Daoy (cell line): ENCODE data around the gene ULK1. TPM values are rescaled to one million over a fixed set of nuclear protein-coding genes. Genes with fewer than 3 reads are reported as not detected.
"Not testable (repeated sequence)": the region's sequence is repeated elsewhere in the genome, so short reads cannot be mapped to it uniquely, and the experiment has no call there.

Experiments used
- DNase-seq: peaks from one replicate; pipeline ENCODE4 v3.0.0-alpha.2; 2015; ENCODE audit warnings: low read depth
- total RNA-seq: library from RNA; depleted of rRNA; stranded (reverse); fragments of >200 nt; shearing (Covaris generic); gene quantifications from 2 replicates; pipeline ENCODE4 v1.2.3, GENCODE V29; 2014

The ULK1 gene
- total RNA-seq, 1 experiment from 2014 or later = 5.1 TPM

GRCh38 chr12:131862084-131862441 lies 32.4 kb upstream of the ULK1 start:
- DNase-seq = no peak

GRCh38 chr12:131862600-131862993 lies 31.8 kb upstream of the ULK1 start:
- no peak for DNase-seq

- no peak for DNase-seq
These were observed 31.3 kb upstream of the ULK1 start for GRCh38 chr12:131862994-131863710.

- no peak for DNase-seq
These were observed 30.6 kb upstream of the ULK1 start for GRCh38 chr12:131863711-131864396.

- DNase-seq = no peak
These were observed 30.0 kb upstream of the ULK1 start for GRCh38 chr12:131864469-131864868.

GRCh38 chr12:131865180-131865875 lies 29.1 kb upstream of the ULK1 start:
- peak; percentile 83 for DNase-seq

- no peak for DNase-seq
These were observed 27.0 kb upstream of the ULK1 start for GRCh38 chr12:131867471-131867870.

- peak; percentile 53 for DNase-seq
These were observed 26.3 kb upstream of the ULK1 start for GRCh38 chr12:131867891-131868675.

- peak; percentile 71 for DNase-seq
These were observed 24.5 kb upstream of the ULK1 start for GRCh38 chr12:131869871-131870418.

GRCh38 chr12:131871677-131872076 lies 22.7 kb upstream of the ULK1 start:
- no peak for DNase-seq

GRCh38 chr12:131872154-131873051 lies 22.0 kb upstream of the ULK1 start:
- peak; percentile 89 for DNase-seq

GRCh38 chr12:131873293-131873692 lies 21.1 kb upstream of the ULK1 start:
- DNase-seq = no peak

GRCh38 chr12:131874972-131875371 lies 19.4 kb upstream of the ULK1 start:
- DNase-seq = not testable (repeated sequence)

- not testable (repeated sequence) for DNase-seq
These were observed 17.2 kb upstream of the ULK1 start for GRCh38 chr12:131877216-131877615.

GRCh38 chr12:131878436-131878835 lies 16.0 kb upstream of the ULK1 start:
- not testable (repeated sequence) for DNase-seq

GRCh38 chr12:131882804-131883520 lies 11.5 kb upstream of the ULK1 start:
- no peak for DNase-seq

- no peak for DNase-seq
These were observed 10.9 kb upstream of the ULK1 start for GRCh38 chr12:131883521-131883900.

GRCh38 chr12:131885076-131885475 lies 9.3 kb upstream of the ULK1 start:
- not testable (repeated sequence) for DNase-seq

- no peak for DNase-seq
These were observed 8.8 kb upstream of the ULK1 start for GRCh38 chr12:131885543-131886057.

- DNase-seq = not testable (repeated sequence)
These were observed 2.7 kb upstream of the ULK1 start for GRCh38 chr12:131891722-131892121.
